Astrocyte of the cerebellum (primary cell): ENCODE results near the gene SMYD3.

ENCODE experiments used
- DNase-seq: peaks from one replicate; pipeline ENCODE4 v3.0.0-alpha.2; 2011; ENCODE audit warnings: low read depth
- H3K4me3 ChIP-seq: 2 replicates; pipeline ENCODE4 v1.5.1; 2011; ENCODE audit warnings: mild to moderate bottlenecking, low read depth, low read length, moderate library complexity
- CTCF ChIP-seq: IDR thresholded peaks from 2 replicates; pipeline ENCODE4 v1.5.1; 2012; ENCODE audit warnings: low read length, low read depth, moderate library complexity, mild to moderate bottlenecking; ENCODE audit errors: missing control alignments
- in situ Hi-C: cut with HindIII; loops from 2 replicates; pipeline ENCODE4 v1.10.0; 2017; ENCODE audit warnings: low sequenced_read_pairs

SMYD3 gene

GRCh38 chr1:246278371-246278770 lies 228.7 kb downstream of the SMYD3 start:
- H3K4me3 ChIP-seq, result no peak overlapping the region
- no peak for TF ChIP-seq CTCF
- in situ Hi-C loops, result no loop called here
- no peak for DNase-seq

GRCh38 chr1:246275036-246275435 lies 232.0 kb downstream of the SMYD3 start:
- TF ChIP-seq CTCF, result no peak
- no peak overlapping the region for H3K4me3 ChIP-seq
- in situ Hi-C loops, result no loop called here
- DNase-seq, result no peak

GRCh38 chr1:246274186-246274585 lies 232.9 kb downstream of the SMYD3 start:
- in situ Hi-C loops, result loop anchor here (25.0 kb wide), 1 partner anchor 237 kb away; no protein-coding TSS in a partner anchor
- TF ChIP-seq CTCF, result no peak
- DNase-seq, result no peak
- H3K4me3 ChIP-seq, result no peak overlapping the region

- in situ Hi-C loops, result loop anchor here (25.0 kb wide), 1 partner anchor 234 kb away; no protein-coding TSS in a partner anchor
- DNase-seq, result no peak
- no peak for TF ChIP-seq CTCF
- no peak overlapping the region for H3K4me3 ChIP-seq
These were observed 235.6 kb downstream of the SMYD3 start for GRCh38 chr1:246271516-246271915.

GRCh38 chr1:246270236-246270635 lies 236.8 kb downstream of the SMYD3 start:
- no peak overlapping the region for H3K4me3 ChIP-seq
- TF ChIP-seq CTCF, result no peak
- DNase-seq, result no peak
- in situ Hi-C loops, result loop anchor here (25.0 kb wide), 1 partner anchor 233 kb away; no protein-coding TSS in a partner anchor

- DNase-seq, result no peak
- TF ChIP-seq CTCF, result no peak
- in situ Hi-C loops, result loop anchor here (25.0 kb wide), 1 partner anchor 232 kb away; no protein-coding TSS in a partner anchor
- no peak overlapping the region for H3K4me3 ChIP-seq
These were observed 237.6 kb downstream of the SMYD3 start for GRCh38 chr1:246269466-246269865.
